Naive thymus-derived CD4-positive, alpha-beta T cell (primary cell): ENCODE measurements around the gene CDR2. TPM values are rescaled to one million over a fixed set of nuclear protein-coding genes. Genes with fewer than 3 reads are reported as not detected.

Source experiments
- ATAC-seq: fragments of 150-1000 bp; cut with Tn5 transposase; 2 replicates; pipeline ENCODE4 v1.10.0; 2021; ENCODE audit warnings: mild to moderate bottlenecking, moderate library complexity
- CTCF ChIA-PET: fragments of 350-600 bp; sonication (Branson Sonifier 250); formaldehyde crosslinking; loops from one replicate; lab custom pipeline; 2021; ENCODE audit warnings: antibody characterized with exemption; lab: Charles Lee
- POLR2A ChIA-PET: fragments of 350-600 bp; sonication (Branson Sonifier 250); formaldehyde crosslinking; loops from one replicate; lab custom pipeline; 2021; ENCODE audit warnings: antibody characterized with exemption, inconsistent platforms; lab: Charles Lee
- DNase-seq, 9 donors: peaks; one replicate each; pipeline versions ENCODE4 v3.0.0 to v3.0.0-alpha.2; 2020 to 2022; ENCODE audit warnings: mixed read lengths in 1 of 9
- H3K27ac ChIP-seq: one replicate; pipeline ENCODE4 v1.7.0; 2013; ENCODE audit warnings: mild to moderate bottlenecking, low read depth, low read length, moderate library complexity
- H3K27me3 ChIP-seq, 2 donors: one replicate each; pipeline ENCODE4 v1.7.0; 2013; ENCODE audit warnings: low read length in 2 of 2, mild to moderate bottlenecking in 2 of 2, moderate library complexity in 2 of 2; ENCODE audit not compliant: control insufficient read depth in 2 of 2, insufficient read depth in 2 of 2
- H3K36me3 ChIP-seq, 3 experiments: 1 replicate in 2 of 3; 2 replicates in 1 of 3; pipeline ENCODE4 v1.7.0; 2013; ENCODE audit warnings: low read length in 3 of 3, mild to moderate bottlenecking in 3 of 3, moderate library complexity in 1 of 3; ENCODE audit not compliant: insufficient read depth in 3 of 3, control insufficient read depth in 2 of 3
- H3K4me1 ChIP-seq, 2 donors: one replicate each; pipeline ENCODE4 v1.7.0; 2013; ENCODE audit warnings: low read length in 2 of 2, mild to moderate bottlenecking in 2 of 2, moderate library complexity in 1 of 2; ENCODE audit not compliant: control insufficient read depth in 2 of 2, insufficient read depth in 2 of 2
- H3K4me3 ChIP-seq: 2 replicates; pipeline ENCODE4 v1.7.0; 2013; ENCODE audit warnings: mild to moderate bottlenecking, low read length
- H3K9me3 ChIP-seq, 3 experiments: 1 replicate in 2 of 3; 2 replicates in 1 of 3; pipeline ENCODE4 v1.7.0; 2013; ENCODE audit warnings: low read length in 3 of 3; ENCODE audit not compliant: control insufficient read depth in 2 of 3
- H3K27ac Mint-ChIP-seq, 9 donors: one replicate each; pipeline ENCODE4 v1.8.0; 2020 to 2022; ENCODE audit warnings: mixed read lengths in 9 of 9, mild to moderate bottlenecking in 8 of 9, moderate library complexity in 5 of 9, inconsistent platforms in 2 of 9
- H3K27me3 Mint-ChIP-seq, 5 donors: one replicate each; pipeline ENCODE4 v1.8.0; 2021 to 2022; ENCODE audit warnings: mixed read lengths in 5 of 5, mild to moderate bottlenecking in 1 of 5
- H3K36me3 Mint-ChIP-seq, 5 donors: one replicate each; pipeline ENCODE4 v1.8.0; 2020 to 2022; ENCODE audit warnings: mixed read lengths in 5 of 5, mild to moderate bottlenecking in 3 of 5, inconsistent platforms in 1 of 5
- H3K4me1 Mint-ChIP-seq, 7 donors: one replicate each; pipeline ENCODE4 v1.8.0; 2020 to 2022; ENCODE audit warnings: mixed read lengths in 7 of 7, mild to moderate bottlenecking in 3 of 7, inconsistent platforms in 1 of 7
- H3K4me3 Mint-ChIP-seq, 10 donors: one replicate each; pipeline ENCODE4 v1.8.0; 2020 to 2022; ENCODE audit warnings: mild to moderate bottlenecking in 10 of 10, mixed read lengths in 10 of 10, moderate library complexity in 6 of 10, inconsistent platforms in 2 of 10
- H3K9me3 Mint-ChIP-seq, 11 donors: one replicate each; pipeline ENCODE4 v1.8.0; 2020 to 2022; ENCODE audit warnings: mixed read lengths in 11 of 11, mild to moderate bottlenecking in 4 of 11, inconsistent platforms in 1 of 11, moderate library complexity in 1 of 11
- intact Hi-C, 2 donors: fragments of 100-400 bp; cut with micrococcal nuclease; formaldehyde crosslinking; loops; one replicate each; pipeline ENCODE4 v1.15.1; 2023
- polyA plus RNA-seq, 2 donors: library from polyadenylated mRNA; unstranded; fragments of 300-500 nt; fragmentation: Illumina TruSeq; gene quantifications; one replicate each; pipeline ENCODE4 v1.2.3, GENCODE V29; 2021
- total RNA-seq, 6 experiments: library from RNA in 5 of 6; stranded (reverse) in 5 of 6; gene quantifications; 1 replicate in 5 of 6; 2 replicates in 1 of 6; pipeline ENCODE4 v1.2.3 and lab custom pipeline; 2021 to 2026

CDR2 gene
- total and polyA plus RNA-seq, 7 experiments from 2014 or later = 28.7 to 115 (median 66.0) TPM

DNA sequence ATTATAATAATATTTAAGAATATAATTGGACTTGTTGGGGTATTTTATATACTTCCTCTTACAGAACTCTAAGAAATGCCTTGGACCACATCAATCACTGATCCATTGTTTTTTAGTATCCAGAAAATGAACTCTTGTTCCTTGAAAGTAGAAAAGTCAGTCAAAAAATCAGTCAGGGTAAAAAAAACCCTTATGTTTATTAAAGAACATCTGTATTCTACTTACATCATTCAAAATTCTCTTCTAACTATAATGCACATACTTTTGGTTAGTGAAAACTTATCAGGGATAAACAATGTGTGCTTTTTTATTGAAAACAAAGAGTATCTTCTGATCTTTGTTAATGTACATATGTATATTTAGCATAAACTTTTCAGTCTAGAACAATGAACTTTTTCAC, 23.5 kb upstream of the CDR2 start:
- no peaks in the 10 kb centered on the region for H3K9me3 Mint-ChIP-seq
- peaks cover 0 to 5% (median 0%) of the 10 kb centered on the region in 7 donors for H3K4me1 Mint-ChIP-seq
- H3K4me3 ChIP-seq = no peak overlapping the region
- intact Hi-C loops = no loop called here
- no peak overlapping the region for H3K27ac Mint-ChIP-seq
- ChIA-PET POLR2A (interaction anchor here (0.7 kb wide), 1 partner anchor 22 kb away, joined by 3 read pairs; no protein-coding TSS in a partner anchor), CTCF (interaction anchor here (0.6 to 0.7 kb wide), 2 partner anchors 198 to 341 kb away, joined by 5 to 8 read pairs; no protein-coding TSS in a partner anchor)
- no peak overlapping the region for H3K4me3 Mint-ChIP-seq
- H3K36me3 ChIP-seq = no peaks in the 10 kb centered on the region
- peaks cover 0 to 9% (median 4%) of the 10 kb centered on the region in 5 donors for H3K36me3 Mint-ChIP-seq
- no peaks in the 10 kb centered on the region for H3K27me3 ChIP-seq
- DNase-seq = no peak
- no peaks in the 10 kb centered on the region for H3K27me3 Mint-ChIP-seq
- no peaks in the 10 kb centered on the region for H3K4me1 ChIP-seq
- no peak for ATAC-seq
- no peak overlapping the region for H3K27ac ChIP-seq
- no peaks in the 10 kb centered on the region for H3K9me3 ChIP-seq

DNA sequence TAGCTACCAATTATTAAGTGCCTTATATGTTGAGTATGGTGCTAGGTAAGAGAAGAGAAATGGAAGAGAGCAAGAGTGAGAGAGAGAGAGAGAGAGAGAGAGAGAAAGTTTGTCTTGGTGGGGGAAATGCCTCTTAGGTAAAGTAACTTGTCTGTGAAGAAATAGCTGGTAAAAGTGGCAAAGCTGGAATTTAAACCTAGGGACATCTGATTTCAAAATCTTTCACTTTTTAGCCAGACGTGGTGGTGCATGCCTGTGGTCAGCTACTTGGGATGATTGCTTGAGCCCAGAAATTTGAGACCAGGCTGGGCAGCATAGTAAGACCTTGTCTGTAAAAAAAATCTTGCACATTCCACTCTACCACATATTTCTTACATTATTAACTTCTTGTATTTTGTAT, 23.0 kb upstream of the CDR2 start:
- DNase-seq (no peak), ATAC-seq (no peak)
- peaks cover 0 to 2% (median 0%) of the 10 kb centered on the region in 11 donors for H3K9me3 Mint-ChIP-seq
- H3K27ac ChIP-seq = no peak overlapping the region
- no peak overlapping the region for H3K4me3 ChIP-seq
- intact Hi-C loops = no loop called here
- H3K9me3 ChIP-seq = no peaks in the 10 kb centered on the region
- no peaks in the 10 kb centered on the region for H3K27me3 ChIP-seq
- H3K27me3 Mint-ChIP-seq = no peaks in the 10 kb centered on the region
- no peaks in the 10 kb centered on the region for H3K36me3 ChIP-seq
- ChIA-PET POLR2A (no interaction called here), CTCF (interaction anchor here (0.6 to 0.9 kb wide), 4 partner anchors 14 to 341 kb away, joined by 4 to 8 read pairs (median 6); no protein-coding TSS in a partner anchor)
- H3K27ac Mint-ChIP-seq = peak overlapping the region in 1 of 9 donors; percentile 16
- no peaks in the 10 kb centered on the region for H3K4me1 ChIP-seq
- H3K36me3 Mint-ChIP-seq = peaks cover 0 to 9% (median 4%) of the 10 kb centered on the region in 5 donors
- peaks cover 0 to 5% (median 0%) of the 10 kb centered on the region in 7 donors for H3K4me1 Mint-ChIP-seq
- H3K4me3 Mint-ChIP-seq = no peak overlapping the region

DNA sequence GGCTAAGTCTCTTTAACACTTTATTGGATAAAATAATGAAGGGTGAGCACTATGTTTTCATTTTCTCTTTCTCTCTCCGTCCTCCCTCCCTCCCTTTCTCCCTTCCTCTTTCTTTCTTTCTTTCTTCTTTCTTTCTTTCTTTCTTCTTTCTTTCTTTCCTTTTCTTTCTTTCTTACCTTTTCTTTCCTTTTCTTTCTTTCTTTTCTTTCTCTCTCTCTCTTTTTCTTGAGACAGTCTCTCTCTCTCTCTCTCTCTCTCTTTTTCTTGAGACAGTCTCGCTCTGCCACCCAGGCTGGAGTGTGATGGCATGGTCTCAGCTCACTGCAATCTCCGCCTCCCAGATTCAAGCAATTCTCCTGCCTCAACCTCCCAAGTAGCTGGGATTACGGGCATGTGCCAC, 21.5 kb upstream of the CDR2 start:
- H3K36me3 ChIP-seq = no peaks in the 10 kb centered on the region
- CTCF ChIA-PET = no interaction called here
- no peak overlapping the region for H3K4me3 ChIP-seq
- no peaks in the 10 kb centered on the region for H3K4me1 ChIP-seq
- H3K9me3 Mint-ChIP-seq = peaks cover 0 to 2% (median 0%) of the 10 kb centered on the region in 11 donors
- no peaks in the 10 kb centered on the region for H3K9me3 ChIP-seq
- H3K27ac ChIP-seq = no peak overlapping the region
- H3K4me1 Mint-ChIP-seq = peaks cover 0 to 5% (median 0%) of the 10 kb centered on the region in 7 donors
- H3K27me3 ChIP-seq = no peaks in the 10 kb centered on the region
- no peaks in the 10 kb centered on the region for H3K27me3 Mint-ChIP-seq
- H3K4me3 Mint-ChIP-seq = no peak overlapping the region
- H3K27ac Mint-ChIP-seq = no peak overlapping the region
- intact Hi-C loops = no loop called here
- POLR2A ChIA-PET = interaction anchor here (0.6 to 1.0 kb wide), 2 partner anchors 12 to 23 kb away, joined by 3 to 5 read pairs; no protein-coding TSS in a partner anchor
- ATAC-seq (no peak), DNase-seq (no peak)
- peaks cover 0 to 9% (median 4%) of the 10 kb centered on the region in 5 donors for H3K36me3 Mint-ChIP-seq

DNA sequence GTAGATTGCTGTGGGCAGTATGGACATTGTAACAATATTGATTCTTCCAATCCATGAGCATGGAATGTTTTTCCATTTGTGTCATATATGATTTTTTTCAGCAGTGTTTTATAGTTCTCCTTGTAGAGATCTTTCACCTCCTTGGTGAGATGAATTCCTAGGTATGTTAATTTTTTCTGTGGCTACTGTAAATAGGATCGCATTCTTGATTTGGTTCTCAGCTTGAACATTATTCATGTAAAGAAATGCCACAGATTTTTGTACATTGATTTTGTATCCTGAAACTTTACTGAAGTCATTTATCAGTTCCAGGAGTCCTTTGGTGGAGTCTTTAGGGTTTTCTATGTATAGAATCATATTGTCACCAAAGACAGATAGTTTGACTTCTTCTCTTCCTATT, 19.7 kb upstream of the CDR2 start:
- ATAC-seq (no peak), DNase-seq (no peak)
- no peaks in the 10 kb centered on the region for H3K36me3 ChIP-seq
- Mint-ChIP-seq H3K27me3 (no peaks in the 10 kb centered on the region), H3K9me3 (peaks cover 0 to 2% (median 0%) of the 10 kb centered on the region in 11 donors), H3K36me3 (peaks cover 0 to 5% (median 0%) of the 10 kb centered on the region in 5 donors), H3K4me3 (no peak overlapping the region), H3K27ac (peak overlapping the region in 1 of 9 donors; percentile 11), H3K4me1 (peaks cover 0 to 5% (median 0%) of the 10 kb centered on the region in 7 donors)
- H3K9me3 ChIP-seq = no peaks in the 10 kb centered on the region
- CTCF ChIA-PET = interaction anchor here (0.9 kb wide), 1 partner anchor 8 kb away, joined by 3 read pairs; no protein-coding TSS in a partner anchor
- no peak overlapping the region for H3K4me3 ChIP-seq
- POLR2A ChIA-PET = no interaction called here
- H3K4me1 ChIP-seq = no peaks in the 10 kb centered on the region
- H3K27ac ChIP-seq = no peak overlapping the region
- intact Hi-C loops = no loop called here
- no peaks in the 10 kb centered on the region for H3K27me3 ChIP-seq

DNA sequence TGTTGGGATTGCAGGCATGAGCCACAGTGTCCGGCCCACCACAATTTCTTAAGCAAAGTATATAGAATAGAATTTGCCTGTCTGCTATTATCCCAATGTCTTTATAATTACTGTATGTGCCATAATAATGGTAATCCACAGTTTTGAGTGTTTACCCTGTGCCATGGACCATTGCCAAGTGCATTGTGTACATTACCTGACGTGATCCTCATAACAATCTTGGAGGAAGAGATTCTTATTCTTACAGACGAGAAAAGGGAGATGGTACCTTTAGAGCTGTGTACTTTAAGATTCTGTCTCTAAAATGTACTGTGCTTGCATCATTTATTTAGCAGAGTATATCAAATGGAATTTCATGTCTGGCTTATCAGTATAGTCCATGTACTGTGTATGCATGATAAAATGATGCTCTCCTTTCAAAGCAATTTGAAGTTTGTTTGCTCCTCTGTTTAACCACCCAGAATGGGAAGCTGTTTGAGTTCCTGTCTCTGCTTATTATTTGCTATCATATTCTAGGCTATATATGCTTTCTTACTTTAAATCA, 13.8 kb upstream of the CDR2 start:
- Histone ChIP-seq H3K4me3 (no peak overlapping the region), H3K9me3 (no peaks in the 10 kb centered on the region), H3K27me3 (no peaks in the 10 kb centered on the region), H3K36me3 (no peaks in the 10 kb centered on the region), H3K27ac (no peak overlapping the region), H3K4me1 (peaks cover 0 to 2% of the 10 kb centered on the region in 2 donors)
- ATAC-seq (no peak), DNase-seq (no peak)
- peaks cover 0 to 2% (median 0%) of the 10 kb centered on the region in 11 donors for H3K9me3 Mint-ChIP-seq
- peaks cover 0 to 9% (median 7%) of the 10 kb centered on the region in 5 donors for H3K36me3 Mint-ChIP-seq
- H3K4me1 Mint-ChIP-seq = peaks cover 0 to 8% (median 0%) of the 10 kb centered on the region in 7 donors
- CTCF ChIA-PET = no interaction called here
- POLR2A ChIA-PET = interaction anchor here (0.7 to 1.2 kb wide), 2 partner anchors 18 to 33 kb away, joined by 3 read pairs; no protein-coding TSS in a partner anchor
- H3K27ac Mint-ChIP-seq = no peak overlapping the region
- H3K27me3 Mint-ChIP-seq = no peaks in the 10 kb centered on the region
- intact Hi-C loops = no loop called here
- no peak overlapping the region for H3K4me3 Mint-ChIP-seq

DNA sequence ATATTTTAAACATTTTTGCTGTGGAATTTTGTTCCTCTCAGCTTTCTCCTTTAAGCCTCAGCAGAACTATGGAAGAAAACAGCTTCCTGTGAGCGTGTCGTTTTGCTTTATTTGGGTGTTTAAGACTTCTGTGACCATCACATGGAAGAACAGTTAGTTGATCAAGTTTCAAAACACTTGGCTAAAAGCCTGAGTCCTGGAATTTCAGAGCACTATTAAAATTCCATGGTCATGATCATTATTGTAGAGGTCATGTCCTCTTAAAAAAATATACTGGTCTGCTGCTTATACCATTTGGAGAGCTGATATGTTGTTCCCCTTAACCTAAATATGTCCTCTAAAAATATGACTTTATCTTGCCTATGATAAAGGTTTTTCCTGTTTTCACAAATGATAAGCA, 12.6 kb upstream of the CDR2 start:
- ATAC-seq (no peak), DNase-seq (no peak)
- intact Hi-C loops = no loop called here
- Mint-ChIP-seq H3K36me3 (peaks cover 0 to 9% (median 7%) of the 10 kb centered on the region in 5 donors), H3K9me3 (no peaks in the 10 kb centered on the region), H3K4me3 (no peak overlapping the region), H3K4me1 (peaks cover 0 to 13% (median 5%) of the 10 kb centered on the region in 7 donors), H3K27ac (peak overlapping the region in 1 of 9 donors; percentile 62), H3K27me3 (no peaks in the 10 kb centered on the region)
- H3K36me3 ChIP-seq = no peaks in the 10 kb centered on the region
- ChIA-PET CTCF (no interaction called here), POLR2A (interaction anchor here (0.6 to 1.2 kb wide), 3 partner anchors 11 to 37 kb away, joined by 3 read pairs; no protein-coding TSS in a partner anchor)
- H3K9me3 ChIP-seq = no peaks in the 10 kb centered on the region
- H3K4me3 ChIP-seq = no peak overlapping the region
- H3K27me3 ChIP-seq = no peaks in the 10 kb centered on the region
- H3K4me1 ChIP-seq = peaks cover under 1 to 10% of the 10 kb centered on the region in 2 donors
- H3K27ac ChIP-seq = no peak overlapping the region
